T-helper 2 cell treated with Interferon-gamma antibody and Interleukin-4, amounts not matched to agents 5 μg/mL and 100 μg/mL, for 36 hours (primary cell): ENCODE data around the gene MED12L.

Experiments
- DNase-seq: peaks from one replicate; pipeline ENCODE4 v3.0.0; 2021; ENCODE audit warnings: low spot score
- H3K27ac Mint-ChIP-seq: one replicate; pipeline ENCODE4 v1.8.0; 2021; ENCODE audit warnings: mild to moderate bottlenecking, mixed read lengths
- H3K27me3 Mint-ChIP-seq: one replicate; pipeline ENCODE4 v1.8.0; 2021; ENCODE audit warnings: low read depth, mixed read lengths
- H3K36me3 Mint-ChIP-seq: one replicate; pipeline ENCODE4 v1.8.0; 2021; ENCODE audit warnings: low read depth, mixed read lengths
- H3K4me1 Mint-ChIP-seq: one replicate; pipeline ENCODE4 v1.8.0; 2021; ENCODE audit warnings: low read depth, mixed read lengths
- H3K4me3 Mint-ChIP-seq: one replicate; pipeline ENCODE4 v1.8.0; 2022; ENCODE audit warnings: mild to moderate bottlenecking, moderate library complexity, mixed read lengths
- H3K9me3 Mint-ChIP-seq: one replicate; pipeline ENCODE4 v1.8.0; 2021; ENCODE audit warnings: mixed read lengths

MED12L gene

DNA sequence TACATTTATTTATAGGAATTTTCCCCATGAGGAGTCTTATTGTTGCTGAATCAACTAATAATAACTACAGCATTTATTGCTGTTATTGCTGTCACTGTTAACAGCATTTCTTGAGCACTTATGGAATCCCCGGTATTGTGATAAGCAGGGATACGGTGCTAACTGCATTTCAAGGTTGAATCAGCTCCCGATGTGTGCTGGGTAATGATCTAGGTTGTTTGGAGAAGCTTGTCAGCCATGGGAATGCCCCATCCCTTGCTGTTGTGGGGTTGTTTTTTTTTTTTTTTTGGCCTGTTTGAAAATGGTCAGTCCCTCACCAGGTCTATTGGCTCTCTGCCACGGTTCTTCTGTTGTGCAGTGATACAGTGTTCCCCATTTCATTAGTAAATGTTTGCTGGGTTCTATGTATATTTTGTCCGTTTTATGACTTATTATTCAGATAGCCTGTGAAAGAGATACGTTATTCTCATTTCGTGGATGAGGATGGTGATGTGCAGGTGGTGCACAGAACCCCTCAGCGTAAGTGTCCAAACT lies 48.5 kb downstream of the MED12L start:
- no peaks in the 10 kb centered on the region for H3K27me3 Mint-ChIP-seq
- peaks cover 31% of the 10 kb centered on the region for H3K4me1 Mint-ChIP-seq
- H3K36me3 Mint-ChIP-seq, result no peaks in the 10 kb centered on the region
- DNase-seq, result no peak
- H3K27ac Mint-ChIP-seq, result no peak overlapping the region
- H3K4me3 Mint-ChIP-seq, result no peak overlapping the region
- no peaks in the 10 kb centered on the region for H3K9me3 Mint-ChIP-seq

DNA sequence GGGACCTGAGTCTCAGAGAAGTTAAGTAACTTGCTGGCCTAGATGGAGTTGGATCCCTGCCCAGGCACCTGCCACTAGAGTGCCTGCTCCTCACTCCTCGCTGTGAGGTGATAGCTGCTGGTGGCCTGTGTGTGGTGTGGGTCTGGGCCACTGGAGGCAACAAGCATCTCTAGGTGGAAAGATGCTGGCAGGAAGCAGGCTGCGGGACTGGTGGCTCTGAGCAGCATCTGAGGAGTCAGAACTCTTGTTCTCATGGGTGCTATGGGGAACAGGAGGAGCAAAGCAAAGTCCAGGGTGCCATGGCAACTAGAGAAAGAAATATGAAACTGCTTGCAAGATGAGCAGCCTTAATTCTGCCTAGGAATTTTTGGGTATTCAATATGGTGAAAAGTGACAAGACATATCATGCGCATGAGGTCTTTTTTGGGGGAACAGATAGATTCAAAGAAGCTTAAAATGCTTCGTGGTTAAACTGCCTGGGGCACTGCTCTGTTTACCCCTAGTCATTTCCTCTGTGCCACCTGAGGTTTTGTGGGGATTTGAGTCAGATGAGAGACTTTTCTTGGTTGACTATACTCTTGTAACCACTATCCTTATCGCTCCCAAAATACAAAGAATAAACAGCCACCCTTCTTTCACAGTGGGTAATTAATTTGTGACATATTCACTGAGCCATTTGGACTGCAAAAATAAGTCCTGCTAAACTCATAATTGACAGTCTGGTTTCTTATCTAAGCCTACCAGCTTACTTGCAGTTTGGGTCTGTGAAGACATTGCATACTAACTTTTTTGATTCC lies 50.3 kb downstream of the MED12L start:
- peak; percentile 67 for DNase-seq
- Mint-ChIP-seq H3K4me3 (peak overlapping the region; percentile 55), H3K9me3 (no peaks in the 10 kb centered on the region), H3K27ac (peak overlapping the region; percentile 91), H3K27me3 (no peaks in the 10 kb centered on the region), H3K4me1 (peaks cover 31% of the 10 kb centered on the region), H3K36me3 (no peaks in the 10 kb centered on the region)

DNA sequence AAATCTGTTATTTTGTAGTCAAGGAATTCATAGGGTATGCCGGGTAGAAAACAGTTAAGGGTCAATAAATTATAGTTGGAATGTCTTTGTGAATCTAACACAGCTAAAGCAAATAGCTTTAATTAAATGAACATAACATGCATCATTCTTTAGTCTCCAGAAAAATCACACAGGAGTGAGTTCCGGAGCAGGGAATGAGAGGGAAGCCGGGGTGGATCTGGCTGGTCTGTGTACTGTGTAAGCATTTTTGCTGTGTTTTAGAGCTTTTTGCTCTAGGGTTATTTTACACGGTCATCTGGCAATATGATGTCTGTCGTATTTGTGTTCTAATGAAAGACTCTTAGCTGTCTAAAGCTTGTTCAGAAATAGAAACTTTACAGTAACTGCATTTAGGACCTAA lies 57.5 kb downstream of the MED12L start:
- no peak for DNase-seq
- Mint-ChIP-seq H3K4me1 (peaks cover 6% of the 10 kb centered on the region), H3K27me3 (peaks cover 2% of the 10 kb centered on the region), H3K4me3 (no peak overlapping the region), H3K9me3 (no peaks in the 10 kb centered on the region), H3K36me3 (no peaks in the 10 kb centered on the region), H3K27ac (no peak overlapping the region)

DNA sequence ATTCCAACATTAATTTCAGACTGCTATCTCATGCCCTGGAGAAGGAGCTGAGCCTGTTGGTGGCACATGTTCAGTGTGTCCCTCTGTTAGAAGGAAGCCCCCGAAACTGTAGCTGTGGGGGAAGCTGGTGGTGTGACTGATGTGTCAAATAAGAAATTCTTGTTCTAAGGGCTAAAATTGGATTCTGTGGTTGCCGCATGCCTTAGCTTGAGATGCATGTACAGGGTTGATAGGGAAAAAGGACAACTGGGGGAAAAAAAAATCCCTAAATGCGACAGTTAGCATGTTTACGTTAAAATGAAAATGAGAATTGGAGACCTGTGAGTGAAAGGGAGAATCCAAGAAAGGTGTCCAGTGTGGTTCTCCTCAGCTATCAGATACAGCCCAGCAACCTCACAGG lies 58.6 kb downstream of the MED12L start:
- Mint-ChIP-seq H3K27me3 (peaks cover 2% of the 10 kb centered on the region), H3K4me3 (no peak overlapping the region), H3K36me3 (no peaks in the 10 kb centered on the region), H3K4me1 (peaks cover 6% of the 10 kb centered on the region), H3K27ac (no peak overlapping the region), H3K9me3 (no peaks in the 10 kb centered on the region)
- DNase-seq, result no peak

DNA sequence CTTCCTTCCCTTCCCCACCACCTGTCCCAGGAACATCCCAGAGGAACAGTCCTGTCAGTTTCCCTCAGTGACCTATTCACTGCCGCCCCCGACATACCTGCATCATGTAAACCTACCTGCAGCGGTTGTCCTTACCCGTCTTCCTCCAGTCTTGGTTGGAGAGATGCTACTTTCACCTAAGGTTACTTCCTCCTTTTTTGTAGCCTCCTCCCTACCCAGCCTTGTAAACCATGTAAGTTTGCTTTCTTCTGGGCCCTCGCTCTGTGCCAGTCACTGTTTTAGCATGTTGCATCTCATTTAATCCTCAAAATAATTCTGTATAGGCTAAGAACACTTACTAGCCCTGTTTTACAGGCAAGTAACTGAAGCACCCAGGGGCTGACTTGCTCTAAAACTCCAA lies 59.3 kb downstream of the MED12L start:
- Mint-ChIP-seq H3K9me3 (no peaks in the 10 kb centered on the region), H3K27me3 (peaks cover 3% of the 10 kb centered on the region), H3K27ac (no peak overlapping the region), H3K4me3 (no peak overlapping the region), H3K36me3 (no peaks in the 10 kb centered on the region), H3K4me1 (peaks cover 6% of the 10 kb centered on the region)
- no peak for DNase-seq

DNA sequence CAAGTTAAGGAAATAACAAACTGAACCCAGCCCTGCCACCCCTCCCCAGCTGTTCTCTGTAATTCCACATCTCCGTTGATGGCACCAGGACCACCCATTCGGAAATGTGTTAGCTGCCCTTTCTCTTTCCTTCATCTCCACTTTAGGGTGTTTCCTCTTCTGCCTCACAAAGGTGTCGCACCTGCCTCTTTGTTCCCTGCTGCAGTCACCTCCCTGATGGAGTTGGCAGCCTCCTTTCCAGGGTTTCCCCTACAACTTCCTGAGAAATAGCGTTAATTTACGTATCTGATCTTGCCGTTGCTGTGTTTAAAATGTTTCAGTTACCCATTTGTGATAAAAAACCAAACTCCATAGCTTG lies 60.2 kb downstream of the MED12L start:
- Mint-ChIP-seq H3K27me3 (peaks cover 4% of the 10 kb centered on the region), H3K4me3 (no peak overlapping the region), H3K4me1 (peaks cover 6% of the 10 kb centered on the region), H3K27ac (no peak overlapping the region), H3K9me3 (no peaks in the 10 kb centered on the region), H3K36me3 (no peaks in the 10 kb centered on the region)
- no peak for DNase-seq

DNA sequence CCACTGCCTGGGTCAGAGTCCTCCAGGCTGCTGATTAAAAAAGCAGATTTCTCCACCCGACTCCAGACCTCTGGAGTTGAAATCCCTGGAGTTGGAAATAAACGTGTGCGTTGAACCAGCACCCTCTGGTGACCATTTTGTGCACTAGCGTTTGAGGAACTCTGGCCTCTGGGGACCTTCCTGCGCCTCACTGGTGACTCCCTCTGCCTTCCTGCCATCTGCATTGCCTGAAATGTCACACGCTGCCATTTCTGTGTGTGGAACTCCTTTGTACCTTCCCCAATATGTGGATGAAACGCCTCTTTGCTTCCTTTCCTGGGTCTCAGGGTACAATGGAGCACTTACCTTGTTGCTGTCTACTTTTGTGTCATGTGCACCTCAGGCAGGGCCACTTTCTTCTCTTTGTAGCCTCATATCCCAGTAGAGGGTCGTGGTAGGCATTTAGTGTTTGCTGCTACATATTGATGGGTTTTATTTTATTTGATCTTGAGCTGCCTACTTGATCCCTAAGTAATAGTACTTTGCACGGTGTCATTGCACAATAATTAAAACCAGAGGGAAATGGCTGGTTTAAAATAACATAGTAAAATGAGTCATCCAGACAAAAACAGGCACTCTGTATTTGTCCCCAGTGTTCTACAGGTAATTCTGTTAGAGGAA lies 60.7 kb downstream of the MED12L start:
- no peak overlapping the region for H3K27ac Mint-ChIP-seq
- peaks cover 4% of the 10 kb centered on the region for H3K27me3 Mint-ChIP-seq
- peaks cover 6% of the 10 kb centered on the region for H3K4me1 Mint-ChIP-seq
- no peaks in the 10 kb centered on the region for H3K36me3 Mint-ChIP-seq
- H3K4me3 Mint-ChIP-seq, result no peak overlapping the region
- peak; percentile 46 for DNase-seq
- no peaks in the 10 kb centered on the region for H3K9me3 Mint-ChIP-seq

DNA sequence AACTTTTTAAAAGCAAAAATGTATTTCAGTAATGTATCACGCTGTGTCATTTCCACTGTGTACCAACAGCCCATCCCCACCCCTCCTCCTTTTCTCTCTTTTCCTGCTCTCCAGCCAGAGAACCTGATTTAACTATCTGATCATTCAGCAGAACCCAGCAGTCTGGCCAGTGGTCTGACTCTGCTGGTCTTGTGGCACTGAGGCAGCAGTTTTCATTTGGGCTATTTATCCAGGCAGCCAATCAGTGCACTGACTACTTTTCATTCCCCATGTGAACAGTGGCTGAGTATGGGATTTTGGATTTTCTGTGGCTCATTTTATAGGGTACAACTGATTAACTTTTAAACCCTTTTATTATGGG lies 61.2 kb downstream of the MED12L start:
- H3K36me3 Mint-ChIP-seq, result no peaks in the 10 kb centered on the region
- H3K4me3 Mint-ChIP-seq, result no peak overlapping the region
- peaks cover 3% of the 10 kb centered on the region for H3K27me3 Mint-ChIP-seq
- peaks cover 6% of the 10 kb centered on the region for H3K4me1 Mint-ChIP-seq
- H3K9me3 Mint-ChIP-seq, result no peaks in the 10 kb centered on the region
- H3K27ac Mint-ChIP-seq, result no peak overlapping the region
- no peak for DNase-seq

DNA sequence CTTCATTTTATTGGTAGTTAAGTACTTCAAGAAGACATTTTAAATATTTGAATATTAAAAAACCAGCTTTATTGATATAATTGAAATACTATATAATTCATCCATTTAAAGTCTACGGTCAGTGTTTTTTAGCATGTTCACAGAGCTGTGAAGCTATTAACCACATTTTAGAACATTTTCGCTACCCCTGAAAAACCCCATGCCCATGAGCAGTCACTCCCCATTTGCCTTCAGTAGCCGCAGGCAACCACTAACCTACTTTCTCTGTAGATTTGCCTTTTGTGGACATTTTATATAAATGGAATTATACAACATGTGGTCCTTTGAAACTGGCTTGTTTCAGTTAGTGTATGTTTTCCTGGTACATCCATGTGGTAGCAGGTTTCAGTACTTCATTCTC lies 61.8 kb downstream of the MED12L start:
- H3K9me3 Mint-ChIP-seq, result no peaks in the 10 kb centered on the region
- H3K27ac Mint-ChIP-seq, result no peak overlapping the region
- H3K36me3 Mint-ChIP-seq, result no peaks in the 10 kb centered on the region

DNA sequence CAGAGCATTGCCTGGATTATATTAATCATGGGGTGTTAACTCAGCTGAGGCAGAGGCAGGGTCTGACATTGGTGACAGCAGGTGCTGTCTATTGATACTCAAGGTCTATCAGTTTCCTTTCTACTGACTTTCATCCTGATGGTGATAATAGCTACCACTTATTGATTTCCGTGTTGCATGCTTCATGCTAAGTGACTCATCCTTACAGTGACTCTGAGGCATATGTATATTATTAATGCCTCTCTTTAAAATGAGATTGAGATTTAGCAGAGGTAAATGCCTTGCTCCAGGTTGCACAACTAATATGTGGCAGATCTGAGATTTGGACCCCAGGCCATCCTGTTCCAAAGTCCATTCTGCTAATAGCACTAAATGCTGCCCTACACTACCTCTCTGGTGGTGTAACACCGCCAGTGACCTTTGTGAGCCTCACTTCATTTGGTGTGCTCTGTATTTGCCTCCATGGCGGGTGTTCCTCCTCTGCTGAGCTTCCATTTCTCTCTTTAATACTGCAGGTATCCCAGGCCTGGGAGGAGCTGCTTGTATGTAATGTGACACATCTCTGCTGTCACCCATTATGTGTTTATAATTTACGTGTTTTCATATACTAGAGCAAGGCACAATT lies 67.1 kb downstream of the MED12L start:
- no peak overlapping the region for H3K4me3 Mint-ChIP-seq
- no peak overlapping the region for H3K27ac Mint-ChIP-seq

More for the DNA sequence above, 61.8 kb downstream of the MED12L start:
- Mint-ChIP-seq H3K27me3 (peaks cover 2% of the 10 kb centered on the region), H3K4me1 (peaks cover 6% of the 10 kb centered on the region), H3K4me3 (no peak overlapping the region)
- DNase-seq, result no peak

DNA sequence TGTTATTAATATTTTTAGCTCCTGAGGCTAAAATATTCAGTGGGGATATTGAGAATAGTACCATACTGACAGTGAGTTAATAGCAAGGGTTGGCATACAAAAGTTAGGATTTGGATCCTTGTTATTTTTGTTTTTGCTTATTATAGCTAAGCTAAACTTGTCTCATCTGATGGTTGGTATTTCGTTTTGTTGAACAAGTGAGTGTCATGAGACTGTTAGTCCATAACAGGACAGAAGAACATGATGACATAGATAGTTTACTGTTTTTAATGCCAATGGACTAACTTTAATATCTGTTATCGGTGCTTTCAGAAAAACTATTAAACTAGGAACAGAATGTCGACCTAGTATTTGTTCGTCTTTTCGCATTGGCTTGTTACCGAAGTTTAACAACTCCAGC lies 69.1 kb downstream of the MED12L start:
- no peak overlapping the region for H3K4me3 Mint-ChIP-seq
- no peak overlapping the region for H3K27ac Mint-ChIP-seq
- H3K9me3 Mint-ChIP-seq, result no peaks in the 10 kb centered on the region
- no peaks in the 10 kb centered on the region for H3K36me3 Mint-ChIP-seq
- DNase-seq, result no peak
- H3K4me1 Mint-ChIP-seq, result peaks cover 3% of the 10 kb centered on the region
- peaks cover 2% of the 10 kb centered on the region for H3K27me3 Mint-ChIP-seq

More for the DNA sequence above, 67.1 kb downstream of the MED12L start:
- no peak for DNase-seq
- H3K36me3 Mint-ChIP-seq, result no peaks in the 10 kb centered on the region
- peaks cover 3% of the 10 kb centered on the region for H3K4me1 Mint-ChIP-seq
- H3K27me3 Mint-ChIP-seq, result peaks cover 2% of the 10 kb centered on the region
- no peaks in the 10 kb centered on the region for H3K9me3 Mint-ChIP-seq

DNA sequence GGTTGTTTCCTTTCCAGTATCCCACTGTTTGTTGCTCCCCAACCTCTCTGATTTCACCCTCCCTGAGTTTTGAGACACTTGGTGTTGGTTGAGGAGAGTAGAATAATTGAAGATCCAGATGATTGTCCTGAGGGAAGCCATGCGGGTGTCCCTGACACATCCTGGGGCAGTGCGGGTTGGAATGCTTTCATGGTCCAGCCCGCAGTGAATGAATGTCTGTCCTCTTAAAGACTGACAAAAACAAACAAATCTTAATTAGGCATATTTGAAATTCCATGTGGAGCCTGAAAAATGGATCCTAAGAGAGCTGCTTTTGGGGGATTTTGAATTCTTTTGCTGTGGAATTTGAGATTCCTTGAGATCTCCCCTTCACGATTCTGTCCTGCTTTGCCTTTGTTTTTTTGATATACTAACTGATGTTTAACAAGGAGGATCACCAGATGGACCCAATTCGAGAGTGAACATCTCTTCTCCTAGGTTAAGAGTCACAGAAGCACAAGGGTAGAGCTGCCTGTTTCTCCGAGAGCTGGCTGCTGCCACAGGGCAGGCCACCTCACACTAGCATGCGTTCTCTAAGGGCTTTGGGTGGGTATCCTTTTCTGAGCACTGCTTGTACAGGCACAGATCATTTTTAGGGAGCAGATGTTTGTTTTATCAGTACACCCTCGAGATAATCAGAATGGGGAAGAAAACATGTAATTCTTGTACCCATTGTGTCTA lies 70.1 kb downstream of the MED12L start:
- DNase-seq, result no peak
- no peak overlapping the region for H3K27ac Mint-ChIP-seq

DNA sequence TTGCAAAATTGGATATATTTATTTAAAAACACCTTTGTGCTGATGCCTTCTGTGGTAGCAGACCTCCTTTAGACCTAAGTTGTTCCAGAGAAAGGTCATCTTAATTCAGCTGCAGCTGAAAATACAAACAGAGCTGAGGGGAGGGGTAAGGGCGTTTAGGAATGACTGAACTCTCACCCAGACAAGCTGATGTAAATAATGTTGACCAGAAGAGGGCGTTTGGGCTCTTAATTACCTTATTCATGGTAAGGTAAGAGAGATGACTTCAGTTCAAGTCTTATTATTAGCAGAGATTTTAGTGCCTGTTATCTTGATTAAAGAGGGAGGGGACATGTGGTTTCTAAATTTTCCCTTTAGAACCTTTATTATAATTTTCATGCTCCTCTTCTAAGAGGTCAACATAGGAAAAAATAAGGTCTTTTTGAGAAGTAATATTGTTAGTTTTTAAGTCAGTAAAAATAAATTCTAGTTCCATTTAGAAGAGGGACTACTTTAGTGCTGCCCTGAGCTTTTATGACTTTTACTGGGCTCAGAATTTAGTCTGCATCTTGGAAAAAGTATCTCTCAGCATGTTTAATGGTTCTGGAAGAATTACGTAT lies 71.3 kb downstream of the MED12L start:
- Mint-ChIP-seq H3K4me3 (no peak overlapping the region), H3K4me1 (peaks cover 3% of the 10 kb centered on the region), H3K36me3 (no peaks in the 10 kb centered on the region), H3K27ac (no peak overlapping the region), H3K27me3 (no peaks in the 10 kb centered on the region), H3K9me3 (no peaks in the 10 kb centered on the region)
- no peak for DNase-seq

More for the DNA sequence above, 70.1 kb downstream of the MED12L start:
- no peak overlapping the region for H3K4me3 Mint-ChIP-seq
- peaks cover 3% of the 10 kb centered on the region for H3K4me1 Mint-ChIP-seq
- no peaks in the 10 kb centered on the region for H3K27me3 Mint-ChIP-seq
- no peaks in the 10 kb centered on the region for H3K36me3 Mint-ChIP-seq
- no peaks in the 10 kb centered on the region for H3K9me3 Mint-ChIP-seq
